ACC112 (cell line): ENCODE data around the gene ZBTB43.
A peak's percentile ranks its signal among the peaks of the same experiment; 100 is the strongest.

Source experiments
- H2AFZ ChIP-seq: fragments of 200-600 bp; sonication (generic); one replicate; pipeline ENCODE4 v1.6.0; 2017; ENCODE audit warnings: antibody characterized with exemption, low read length; ENCODE audit not compliant: unreplicated experiment
- H3K27ac ChIP-seq: fragments of 200-600 bp; sonication (generic); 2 replicates; pipeline ENCODE4 v1.5.1; 2014; ENCODE audit warnings: low read depth, mild to moderate bottlenecking, antibody characterized with exemption, low read length, moderate library complexity
- H3K27me3 ChIP-seq: fragments of 200-600 bp; sonication (generic); 2 replicates; pipeline ENCODE4 v1.6.1; 2014; ENCODE audit warnings: mild to moderate bottlenecking, antibody characterized with exemption, low read length, moderate library complexity, mixed read lengths; ENCODE audit not compliant: insufficient read depth
- H3K36me3 ChIP-seq: fragments of 200-600 bp; sonication (generic); 2 replicates; pipeline ENCODE4 v1.6.1; 2016; ENCODE audit warnings: mild to moderate bottlenecking, antibody characterized with exemption, low read length, moderate library complexity, mixed read lengths; ENCODE audit not compliant: insufficient read depth
- H3K4me1 ChIP-seq: fragments of 200-600 bp; sonication (generic); one replicate; pipeline ENCODE4 v1.6.1; 2016; ENCODE audit warnings: low read length, mixed read lengths; ENCODE audit not compliant: insufficient read depth, unreplicated experiment, control insufficient read depth
- H3K4me3 ChIP-seq: fragments of 200-600 bp; sonication (generic); 2 replicates; pipeline ENCODE4 v1.5.1; 2014; ENCODE audit warnings: mild to moderate bottlenecking, low read depth, low read length
- H3K79me2 ChIP-seq: fragments of 200-600 bp; sonication (generic); one replicate; pipeline ENCODE4 v1.6.0; 2016; ENCODE audit warnings: low read length; ENCODE audit not compliant: control insufficient read depth, unreplicated experiment, insufficient read depth

Gene ZBTB43

GRCh38 chr9:126857261-126857960 is 52.6 kb downstream of the ZBTB43 start:
- peaks cover 17% of the 10 kb centered on the region for H3K79me2 ChIP-seq
- H3K36me3 ChIP-seq = no peaks in the 10 kb centered on the region
- H3K4me3 ChIP-seq = no peak overlapping the region
- H2AFZ ChIP-seq = no peak overlapping the region
- H3K27me3 ChIP-seq = peaks cover 25% of the 10 kb centered on the region
- no peak overlapping the region for H3K27ac ChIP-seq
- peaks cover 10% of the 10 kb centered on the region for H3K4me1 ChIP-seq

GRCh38 chr9:126859111-126859510 is 54.3 kb downstream of the ZBTB43 start:
- Histone ChIP-seq H2AFZ (no peak overlapping the region), H3K27ac (no peak overlapping the region), H3K4me3 (no peak overlapping the region), H3K36me3 (0 out of 2 replicates have a peak, but pooled peaks cover 6% of the 10 kb centered on the region), H3K4me1 (peaks cover 16% of the 10 kb centered on the region), H3K79me2 (peaks cover 34% of the 10 kb centered on the region), H3K27me3 (peaks cover 17% of the 10 kb centered on the region)

- H3K27ac ChIP-seq = peak within 1 kb of the TSS; percentile 81
- peak within 1 kb of the TSS; percentile 89 for H2AFZ ChIP-seq
- peaks cover 17% of the 10 kb centered on the region for H3K27me3 ChIP-seq
- peaks cover 16% of the 10 kb centered on the region for H3K4me1 ChIP-seq
- H3K4me3 ChIP-seq = peak within 1 kb of the TSS; percentile 88
- H3K36me3 ChIP-seq = 0 out of 2 replicates have a peak, but pooled peaks cover 13% of the 10 kb centered on the region
- peaks cover 44% of the 10 kb centered on the region for H3K79me2 ChIP-seq
Measured at GRCh38 chr9:126860077-126860756, 55.4 kb downstream of the ZBTB43 start, which contains the start of gene ZBTB34. Gene ZBTB34 (plus strand): TSS chr9:126860639. CDS start chr9:126879400, 18,761 bp downstream.

- Histone ChIP-seq H3K4me1 (peaks cover 16% of the 10 kb centered on the region), H3K79me2 (peaks cover 47% of the 10 kb centered on the region), H3K27me3 (peaks cover 16% of the 10 kb centered on the region), H3K27ac (peak overlapping the region; percentile 27; the same call in 1 of the 2 replicates), H3K36me3 (0 out of 2 replicates have a peak, but pooled peaks cover 13% of the 10 kb centered on the region), H3K4me3 (peak overlapping the region; percentile 79), H2AFZ (peak overlapping the region; percentile 84)
Measured at GRCh38 chr9:126860757-126861466, 56.1 kb downstream of the ZBTB43 start.

GRCh38 chr9:126861707-126862103 is 56.9 kb downstream of the ZBTB43 start:
- H2AFZ ChIP-seq = no peak overlapping the region

GRCh38 chr9:126862104-126862761 is 57.4 kb downstream of the ZBTB43 start:
- peaks cover 55% of the 10 kb centered on the region for H3K79me2 ChIP-seq
- no peak overlapping the region for H3K27ac ChIP-seq
- H3K4me1 ChIP-seq = peaks cover 16% of the 10 kb centered on the region
- peaks cover 6% of the 10 kb centered on the region; the same call in 1 of the 2 replicates for H3K27me3 ChIP-seq
- H3K36me3 ChIP-seq = 0 out of 2 replicates have a peak, but pooled peaks cover 13% of the 10 kb centered on the region
- H3K4me3 ChIP-seq = peak overlapping the region; percentile 79
- H2AFZ ChIP-seq = no peak overlapping the region

More at GRCh38 chr9:126861707-126862103, 56.9 kb downstream of the ZBTB43 start:
- peak overlapping the region; percentile 79 for H3K4me3 ChIP-seq
- H3K27ac ChIP-seq = 0 out of 2 replicates have a peak overlapping the region, but pooled peaks have one; percentile 0
- H3K27me3 ChIP-seq = peaks cover 8% of the 10 kb centered on the region; the same call in 1 of the 2 replicates
- 0 out of 2 replicates have a peak, but pooled peaks cover 13% of the 10 kb centered on the region for H3K36me3 ChIP-seq
- H3K4me1 ChIP-seq = peaks cover 16% of the 10 kb centered on the region
- peaks cover 53% of the 10 kb centered on the region for H3K79me2 ChIP-seq

- Histone ChIP-seq H3K36me3 (peaks cover 20% of the 10 kb centered on the region; the same call in 1 of the 2 replicates), H3K79me2 (peaks cover 78% of the 10 kb centered on the region)
Measured at GRCh38 chr9:126864771-126865170, 59.9 kb downstream of the ZBTB43 start.

GRCh38 chr9:126869368-126869767 is 64.5 kb downstream of the ZBTB43 start:
- H3K4me3 ChIP-seq = no peak overlapping the region
- H2AFZ ChIP-seq = no peak overlapping the region
- H3K27me3 ChIP-seq = no peaks in the 10 kb centered on the region
- peaks cover 57% of the 10 kb centered on the region for H3K79me2 ChIP-seq
- peaks cover 16% of the 10 kb centered on the region; the same call in 1 of the 2 replicates for H3K36me3 ChIP-seq
- H3K27ac ChIP-seq = no peak overlapping the region
- no peaks in the 10 kb centered on the region for H3K4me1 ChIP-seq

More at GRCh38 chr9:126864771-126865170, 59.9 kb downstream of the ZBTB43 start:
- no peak overlapping the region for H3K27ac ChIP-seq
- peaks cover 16% of the 10 kb centered on the region for H3K4me1 ChIP-seq
- no peaks in the 10 kb centered on the region for H3K27me3 ChIP-seq
- no peak overlapping the region for H3K4me3 ChIP-seq
- no peak overlapping the region for H2AFZ ChIP-seq

GRCh38 chr9:126872516-126872915 is 67.7 kb downstream of the ZBTB43 start:
- Histone ChIP-seq H3K27me3 (no peaks in the 10 kb centered on the region), H2AFZ (no peak overlapping the region), H3K4me1 (no peaks in the 10 kb centered on the region), H3K79me2 (peaks cover 51% of the 10 kb centered on the region), H3K36me3 (peaks cover 10% of the 10 kb centered on the region; the same call in 1 of the 2 replicates), H3K4me3 (no peak overlapping the region), H3K27ac (no peak overlapping the region)
